Activated CD4-positive, alpha-beta T cell treated with anti-CD3 and anti-CD28 coated beads, Interleukin-2, amount 10 ng/mL, durations not matched to agents 24 days and 14 days (primary cell): ENCODE measurements around the gene PWWP2B. TPM values are rescaled to one million over a fixed set of nuclear protein-coding genes. Genes with fewer than 3 reads are reported as not detected.

Experiments
- DNase-seq: peaks from one replicate; pipeline ENCODE4 v3.0.0; 2022
- H3K27ac Mint-ChIP-seq: one replicate; pipeline ENCODE4 v1.8.0; 2022; ENCODE audit warnings: mild to moderate bottlenecking, mixed read lengths
- H3K27me3 Mint-ChIP-seq: one replicate; pipeline ENCODE4 v1.8.0; 2022; ENCODE audit warnings: mixed read lengths
- H3K36me3 Mint-ChIP-seq: one replicate; pipeline ENCODE4 v1.8.0; 2022; ENCODE audit warnings: low read depth, mild to moderate bottlenecking, mixed read lengths
- H3K4me1 Mint-ChIP-seq: one replicate; pipeline ENCODE4 v1.8.0; 2021; ENCODE audit warnings: mixed read lengths
- H3K4me3 Mint-ChIP-seq: one replicate; pipeline ENCODE4 v1.8.0; 2022; ENCODE audit warnings: mild to moderate bottlenecking, moderate library complexity, mixed read lengths
- H3K9me3 Mint-ChIP-seq: one replicate; pipeline ENCODE4 v1.8.0; 2021; ENCODE audit warnings: mixed read lengths
- intact Hi-C: fragments of 100-400 bp; cut with micrococcal nuclease; formaldehyde crosslinking; loops from one replicate; pipeline ENCODE4 v1.15.1; 2023
- total RNA-seq: library from RNA; stranded (reverse); gene quantifications from 2 replicates; pipeline ENCODE4 v1.2.3, GENCODE V29; 2022

Gene PWWP2B
- total RNA-seq, 1 donor from 2014 or later = 4.9 TPM

DNA sequence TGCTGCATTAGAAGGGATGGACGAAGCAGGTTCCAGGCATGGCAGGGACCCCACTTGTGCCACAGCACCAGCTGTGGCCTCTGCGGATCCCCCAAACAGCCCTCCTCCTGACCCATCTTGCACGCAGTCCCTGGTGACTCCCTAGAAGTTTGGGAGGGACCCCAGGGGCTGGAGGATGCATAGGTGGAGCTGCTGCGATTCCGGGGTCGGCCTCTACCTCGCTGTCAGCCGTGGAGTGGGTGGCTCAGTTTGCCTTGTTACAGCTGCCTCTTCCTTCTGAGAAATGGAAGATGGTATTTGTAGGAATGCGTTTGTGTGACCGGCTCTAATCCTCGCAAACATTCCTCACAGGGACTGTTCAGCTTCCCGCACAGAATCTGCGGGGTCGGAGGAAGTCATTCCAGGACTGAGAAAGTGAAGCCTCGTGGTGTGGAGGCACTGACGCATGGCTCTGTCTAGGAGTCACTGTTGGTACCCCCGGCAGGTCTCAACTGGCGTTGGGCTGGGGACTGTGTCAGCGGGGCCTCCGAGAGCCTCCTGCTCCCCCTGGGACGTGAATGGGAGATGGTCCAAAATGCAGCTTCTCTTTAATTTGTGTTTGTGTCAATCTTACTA, 17.5 kb downstream of the PWWP2B start:
- no peak overlapping the region for H3K4me3 Mint-ChIP-seq
- H3K4me1 Mint-ChIP-seq = no peaks in the 10 kb centered on the region
- H3K27ac Mint-ChIP-seq = no peak overlapping the region
- DNase-seq = no peak
- H3K36me3 Mint-ChIP-seq = peaks cover 2% of the 10 kb centered on the region
- H3K27me3 Mint-ChIP-seq = no peaks in the 10 kb centered on the region
- intact Hi-C loops = no loop called here
- no peaks in the 10 kb centered on the region for H3K9me3 Mint-ChIP-seq

DNA sequence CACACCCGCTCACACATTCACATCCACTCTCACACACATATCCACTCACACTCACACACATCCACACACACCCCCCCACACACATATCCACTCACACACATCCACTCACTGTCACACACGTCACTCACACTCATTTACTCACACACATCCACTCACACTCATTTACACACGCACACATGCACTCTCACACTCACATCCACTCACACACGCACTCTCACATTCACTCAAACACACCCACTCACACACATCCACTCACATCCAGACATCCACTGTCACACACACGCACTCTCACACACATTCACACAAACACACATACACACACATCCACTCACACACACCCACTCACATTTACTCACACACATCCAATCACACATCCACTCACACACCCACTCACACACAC, 18.3 kb downstream of the PWWP2B start:
- Mint-ChIP-seq H3K27ac (no peak overlapping the region), H3K36me3 (peaks cover 2% of the 10 kb centered on the region), H3K4me1 (peaks cover under 1% of the 10 kb centered on the region), H3K4me3 (no peak overlapping the region), H3K9me3 (no peaks in the 10 kb centered on the region), H3K27me3 (no peaks in the 10 kb centered on the region)
- intact Hi-C loops = no loop called here
- DNase-seq = no peak

DNA sequence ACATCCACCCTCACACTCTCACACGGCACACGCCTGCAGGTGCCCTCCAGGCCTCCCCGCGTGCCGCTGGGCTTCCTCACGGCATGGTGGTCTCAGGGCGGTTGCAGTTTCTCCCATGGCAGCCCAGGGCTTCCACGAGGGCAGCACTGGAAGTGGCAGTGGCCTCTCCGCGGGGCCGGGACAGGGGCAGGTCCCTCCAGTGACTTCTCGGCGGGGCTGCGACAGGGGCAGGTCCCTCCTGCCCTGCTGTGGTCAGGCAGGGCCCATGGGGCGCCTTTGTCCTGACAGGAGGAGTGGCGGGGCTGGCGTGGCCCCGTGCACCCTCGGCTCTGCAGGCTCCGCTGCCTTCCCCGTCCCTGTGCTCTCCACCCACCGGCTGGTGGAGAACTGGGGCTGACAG, 19.0 kb downstream of the PWWP2B start:
- H3K4me3 Mint-ChIP-seq = no peak overlapping the region
- H3K4me1 Mint-ChIP-seq = peaks cover 2% of the 10 kb centered on the region
- peaks cover 2% of the 10 kb centered on the region for H3K36me3 Mint-ChIP-seq
- intact Hi-C loops = no loop called here
- no peaks in the 10 kb centered on the region for H3K9me3 Mint-ChIP-seq
- no peak overlapping the region for H3K27ac Mint-ChIP-seq
- H3K27me3 Mint-ChIP-seq = no peaks in the 10 kb centered on the region
- DNase-seq = no peak

- DNase-seq = no peak
- Mint-ChIP-seq H3K27ac (no peak overlapping the region), H3K9me3 (no peaks in the 10 kb centered on the region), H3K27me3 (no peaks in the 10 kb centered on the region), H3K4me1 (peaks cover 2% of the 10 kb centered on the region), H3K36me3 (peaks cover 2% of the 10 kb centered on the region), H3K4me3 (no peak overlapping the region)
- intact Hi-C loops = no loop called here
Observed at GRCh38 chr10:132416566-132417256, 19.7 kb downstream of the PWWP2B start.

GRCh38 chr10:132417257-132417910, 20.4 kb downstream of the PWWP2B start:
- Mint-ChIP-seq H3K4me1 (peaks cover 2% of the 10 kb centered on the region), H3K27me3 (no peaks in the 10 kb centered on the region), H3K4me3 (no peak overlapping the region), H3K9me3 (no peaks in the 10 kb centered on the region), H3K27ac (no peak overlapping the region), H3K36me3 (peaks cover 2% of the 10 kb centered on the region)
- DNase-seq = no peak
- intact Hi-C loops = no loop called here

- intact Hi-C loops = no loop called here
- Mint-ChIP-seq H3K9me3 (no peaks in the 10 kb centered on the region), H3K4me3 (no peak overlapping the region), H3K4me1 (peaks cover 2% of the 10 kb centered on the region), H3K27me3 (no peaks in the 10 kb centered on the region), H3K27ac (no peak overlapping the region), H3K36me3 (peaks cover 2% of the 10 kb centered on the region)
- no peak for DNase-seq
Observed at GRCh38 chr10:132417957-132418441, 21.0 kb downstream of the PWWP2B start.

DNA sequence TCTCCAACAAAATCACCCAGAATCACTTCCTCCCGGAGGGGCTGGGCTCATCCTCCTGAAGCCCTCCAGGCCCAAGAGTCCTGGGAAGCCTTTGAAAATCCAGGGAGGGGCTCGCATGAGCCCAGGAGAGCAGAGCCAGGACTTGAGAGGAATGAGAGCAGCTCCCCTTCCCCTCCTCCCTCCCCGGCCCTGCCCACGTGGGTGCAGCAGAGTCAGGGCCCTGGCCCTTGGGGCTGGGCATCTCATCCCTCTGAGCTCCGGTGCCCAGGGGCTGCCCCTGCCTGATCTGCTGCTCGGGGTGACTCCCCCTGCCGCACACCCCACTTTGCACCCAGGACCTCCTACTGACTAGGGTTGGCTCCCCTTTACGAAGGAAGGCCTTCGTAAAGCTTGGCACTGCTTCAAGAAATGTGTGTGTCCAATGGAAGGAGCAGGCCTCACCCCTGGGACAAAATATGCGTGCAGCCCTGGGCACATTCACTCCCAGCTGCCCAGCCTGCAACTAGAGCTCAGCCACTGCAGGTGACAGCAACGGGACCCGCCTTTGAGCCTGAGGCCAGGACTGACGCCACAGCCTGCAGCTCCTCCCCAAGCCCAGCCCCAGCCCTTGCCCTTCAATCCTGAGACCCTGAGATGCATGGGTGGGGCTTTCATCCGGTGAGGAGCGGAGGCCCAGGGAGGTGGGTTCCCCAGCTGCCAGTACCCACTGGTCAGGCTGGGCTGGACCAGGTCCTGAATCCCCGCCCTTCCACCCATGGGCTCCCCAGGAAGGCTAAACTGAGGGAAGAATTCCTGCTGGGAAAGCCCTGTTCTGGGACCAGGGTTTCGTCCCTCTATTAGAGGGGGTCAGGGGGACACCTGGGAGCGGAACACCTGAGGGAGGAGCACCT, 21.8 kb downstream of the PWWP2B start:
- intact Hi-C loops = no loop called here
- Mint-ChIP-seq H3K27ac (no peak overlapping the region), H3K4me3 (no peak overlapping the region), H3K27me3 (no peaks in the 10 kb centered on the region), H3K36me3 (peaks cover 2% of the 10 kb centered on the region), H3K9me3 (no peaks in the 10 kb centered on the region), H3K4me1 (peaks cover 4% of the 10 kb centered on the region)
- no peak for DNase-seq

- no peaks in the 10 kb centered on the region for H3K9me3 Mint-ChIP-seq
- DNase-seq = no peak
- intact Hi-C loops = no loop called here
- H3K27ac Mint-ChIP-seq = no peak overlapping the region
- peaks cover 2% of the 10 kb centered on the region for H3K36me3 Mint-ChIP-seq
- no peak overlapping the region for H3K4me3 Mint-ChIP-seq
- no peaks in the 10 kb centered on the region for H3K27me3 Mint-ChIP-seq
- peaks cover 4% of the 10 kb centered on the region for H3K4me1 Mint-ChIP-seq
Observed at GRCh38 chr10:132419538-132420468, 22.8 kb downstream of the PWWP2B start.

GRCh38 chr10:132420469-132420980, 23.5 kb downstream of the PWWP2B start:
- no peak for DNase-seq
- intact Hi-C loops = no loop called here
- Mint-ChIP-seq H3K4me3 (no peak overlapping the region), H3K27ac (no peak overlapping the region), H3K9me3 (no peaks in the 10 kb centered on the region), H3K27me3 (no peaks in the 10 kb centered on the region), H3K36me3 (peaks cover under 1% of the 10 kb centered on the region), H3K4me1 (peaks cover 4% of the 10 kb centered on the region)

DNA sequence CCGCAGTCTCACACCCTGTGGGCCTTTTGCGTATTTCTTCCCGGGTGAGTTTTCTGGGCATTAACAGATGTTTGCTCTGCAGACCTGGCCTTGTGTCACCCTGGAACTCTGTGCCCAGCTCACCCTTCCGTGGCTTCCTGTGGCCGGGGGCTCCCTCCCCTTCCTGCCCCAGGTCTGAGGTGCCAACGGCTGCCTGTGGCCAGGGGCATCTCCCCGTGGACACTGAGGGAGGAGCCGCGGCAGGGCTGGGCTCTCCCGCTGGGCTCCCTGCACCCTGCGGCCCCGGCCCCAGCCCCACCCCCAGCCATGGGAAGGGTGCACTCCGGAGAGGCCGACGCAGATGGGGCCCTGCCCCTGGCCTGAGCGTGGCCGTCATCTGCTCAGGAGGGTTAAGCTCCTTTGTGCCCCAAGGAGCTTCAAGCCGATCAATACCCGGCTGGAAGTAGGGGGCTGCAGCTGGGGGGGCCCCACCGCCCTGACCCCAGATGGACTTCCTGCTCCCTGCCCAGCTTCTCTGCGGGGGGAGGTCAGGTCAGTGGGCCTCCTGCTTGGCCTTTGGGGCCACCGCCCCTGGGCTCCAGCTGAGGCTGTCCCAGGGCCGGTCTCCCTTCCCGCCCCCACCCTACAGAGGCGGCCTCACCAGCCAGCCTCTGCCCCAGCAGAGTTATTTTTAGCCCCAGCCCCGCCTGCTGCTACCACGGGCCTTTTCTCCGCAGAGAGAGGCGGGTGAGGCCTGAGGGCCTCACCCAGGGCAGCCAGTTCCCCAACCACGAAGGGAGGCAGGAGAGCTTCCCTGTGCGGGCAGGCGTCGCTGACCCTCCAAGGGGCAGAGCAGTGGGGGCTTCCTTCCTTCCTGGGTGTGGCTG, 24.2 kb downstream of the PWWP2B start:
- DNase-seq = no peak
- intact Hi-C loops = no loop called here
- Mint-ChIP-seq H3K36me3 (no peaks in the 10 kb centered on the region), H3K27me3 (no peaks in the 10 kb centered on the region), H3K9me3 (no peaks in the 10 kb centered on the region), H3K4me3 (peak overlapping the region; percentile 17), H3K4me1 (peaks cover 4% of the 10 kb centered on the region), H3K27ac (peak overlapping the region; percentile 25)

DNA sequence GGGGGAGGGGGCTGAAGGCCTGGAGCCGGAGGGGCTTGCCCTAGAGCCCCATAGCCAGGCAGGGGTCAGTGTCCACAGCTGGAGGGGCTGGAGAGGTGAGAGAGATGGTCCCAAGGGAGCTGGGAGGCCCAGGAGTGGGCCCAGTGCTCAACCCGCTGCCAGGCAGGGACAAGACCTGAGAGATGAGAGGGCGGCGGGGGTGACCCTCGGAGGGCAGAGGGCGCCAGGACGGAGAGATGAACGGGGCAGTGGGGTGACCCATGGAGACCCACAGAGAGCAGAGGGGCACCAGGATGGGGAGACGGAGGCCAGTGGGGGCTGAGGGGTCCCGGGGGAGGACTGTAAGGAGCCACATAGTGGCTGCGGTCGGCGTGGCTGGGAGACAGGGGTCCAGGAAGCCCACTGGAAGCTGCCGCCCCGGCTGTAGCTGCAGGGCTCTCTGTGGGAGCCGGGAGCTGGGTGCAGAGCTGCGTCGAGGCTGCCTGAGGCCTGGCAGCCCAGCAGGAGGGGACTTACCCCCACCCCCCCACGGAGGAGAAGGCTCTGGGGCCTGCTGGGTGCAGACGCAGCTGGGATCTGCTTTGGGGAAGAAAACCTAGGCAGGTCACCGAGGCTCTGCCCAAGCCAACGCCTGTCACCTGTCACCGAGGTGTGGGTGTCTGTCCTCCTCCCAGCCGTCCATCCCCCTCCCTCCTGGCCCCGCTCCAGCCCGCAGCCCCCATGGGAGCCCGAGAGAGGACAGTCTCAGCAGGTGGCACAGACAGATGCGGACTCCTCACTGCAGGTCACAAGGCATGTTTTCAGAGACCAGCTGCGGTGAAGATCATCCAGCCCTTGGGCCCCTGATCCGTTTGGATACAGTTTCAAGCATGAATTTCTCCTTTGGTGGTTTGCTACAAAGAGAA, 25.1 kb downstream of the PWWP2B start:
- H3K36me3 Mint-ChIP-seq = no peaks in the 10 kb centered on the region
- H3K4me1 Mint-ChIP-seq = peaks cover 4% of the 10 kb centered on the region
- H3K4me3 Mint-ChIP-seq = peak overlapping the region; percentile 17
- H3K27ac Mint-ChIP-seq = peak overlapping the region; percentile 25
- H3K27me3 Mint-ChIP-seq = no peaks in the 10 kb centered on the region
- no peaks in the 10 kb centered on the region for H3K9me3 Mint-ChIP-seq
- intact Hi-C loops = no loop called here
- DNase-seq = no peak
